HG03354 (cell line): Measurements from ENCODE around the gene SPCS2.
"Not testable (repeated sequence)": the region's sequence is repeated elsewhere in the genome, so short reads cannot be mapped to it uniquely, and the experiment has no call there.

ENCODE experiments used
- ATAC-seq: cut with Tn5 transposase; IDR thresholded peaks from one replicate; pipeline ENCODE4 v1.9.1; 2021; ENCODE audit warnings: mild to moderate bottlenecking; ENCODE audit not compliant: unreplicated experiment, poor library complexity, severe bottlenecking

SPCS2 gene

GRCh38 chr11:74990150-74990549 is 41.1 kb downstream of the SPCS2 start:
- ATAC-seq = not testable (repeated sequence)

GRCh38 chr11:74990941-74991340 is 41.9 kb downstream of the SPCS2 start:
- ATAC-seq = no peak

GRCh38 chr11:74992852-74993251 is 43.8 kb downstream of the SPCS2 start:
- no peak for ATAC-seq

GRCh38 chr11:75000975-75001354 is 51.9 kb downstream of the SPCS2 start:
- ATAC-seq = no peak

GRCh38 chr11:75001686-75002085 is 52.6 kb downstream of the SPCS2 start:
- no peak for ATAC-seq

GRCh38 chr11:75002516-75002915 is 53.5 kb downstream of the SPCS2 start:
- ATAC-seq = no peak

- no peak for ATAC-seq
Measured at GRCh38 chr11:75004215-75004614, 55.1 kb downstream of the SPCS2 start.

- no peak for ATAC-seq
Measured at GRCh38 chr11:75011357-75011756, 62.3 kb downstream of the SPCS2 start.

GRCh38 chr11:75011872-75012271 is 62.8 kb downstream of the SPCS2 start:
- no peak for ATAC-seq

GRCh38 chr11:75013051-75013450 is 64.0 kb downstream of the SPCS2 start:
- ATAC-seq = no peak

GRCh38 chr11:75014129-75014528 is 65.1 kb downstream of the SPCS2 start:
- ATAC-seq = no peak

GRCh38 chr11:75019200-75019599 is 70.1 kb downstream of the SPCS2 start:
- not testable (repeated sequence) for ATAC-seq

- ATAC-seq = not testable (repeated sequence)
Measured at GRCh38 chr11:75020328-75020727, 71.3 kb downstream of the SPCS2 start.

- ATAC-seq = peak; percentile 83
Measured at GRCh38 chr11:75022296-75022695, 73.2 kb downstream of the SPCS2 start.

GRCh38 chr11:75022759-75023396 is 73.8 kb downstream of the SPCS2 start:
- ATAC-seq = peak; percentile 84

- no peak for ATAC-seq
Measured at GRCh38 chr11:75023446-75024067, 74.5 kb downstream of the SPCS2 start.

GRCh38 chr11:75024068-75024449 is 75.0 kb downstream of the SPCS2 start:
- no peak for ATAC-seq

- no peak for ATAC-seq
Measured at GRCh38 chr11:75024764-75025211, 75.7 kb downstream of the SPCS2 start.

- no peak for ATAC-seq
Measured at GRCh38 chr11:75025561-75025960, 76.5 kb downstream of the SPCS2 start.

GRCh38 chr11:75028321-75028720 is 79.3 kb downstream of the SPCS2 start:
- ATAC-seq = no peak
